Iris pigment epithelial cell (primary cell): ENCODE data around the gene TTL.
"Not testable (repeated sequence)": the region's sequence is repeated elsewhere in the genome, so short reads cannot be mapped to it uniquely, and the experiment has no call there.

Source experiments
- DNase-seq: peaks from one replicate; pipeline ENCODE4 v3.0.0-alpha.2; 2011; ENCODE audit warnings: low read depth

TTL gene

GRCh38 chr2:112474844-112475486, 7.0 kb upstream of the TTL start:
- peak; percentile 27 for DNase-seq

GRCh38 chr2:112476434-112476833, 5.5 kb upstream of the TTL start:
- no peak for DNase-seq

GRCh38 chr2:112480530-112481049, 1.4 kb upstream of the TTL start:
- DNase-seq = no peak

GRCh38 chr2:112481050-112481527, 867 bp upstream of the TTL start:
- peak; percentile 89 for DNase-seq

GRCh38 chr2:112482309-112483041, 519 bp downstream of the TTL start:
- peak; percentile 58 for DNase-seq

GRCh38 chr2:112483042-112483473, 1.1 kb downstream of the TTL start:
- DNase-seq = peak; percentile 76

GRCh38 chr2:112483831-112484230, 1.9 kb downstream of the TTL start:
- DNase-seq = no peak

GRCh38 chr2:112485849-112486248, 3.9 kb downstream of the TTL start:
- DNase-seq = no peak

GRCh38 chr2:112486895-112487294, 4.9 kb downstream of the TTL start:
- no peak for DNase-seq

GRCh38 chr2:112487444-112487961, 5.5 kb downstream of the TTL start:
- no peak for DNase-seq

GRCh38 chr2:112488201-112488600, 6.2 kb downstream of the TTL start:
- DNase-seq = no peak

- DNase-seq = no peak
Observed at GRCh38 chr2:112491946-112492345, 10.0 kb downstream of the TTL start.

- DNase-seq = peak; percentile 36
Observed at GRCh38 chr2:112493048-112493447, 11.1 kb downstream of the TTL start.

- peak; percentile 74 for DNase-seq
Observed at GRCh38 chr2:112493858-112494648, 12.1 kb downstream of the TTL start.

- DNase-seq = no peak
Observed at GRCh38 chr2:112494828-112495227, 12.9 kb downstream of the TTL start.

GRCh38 chr2:112495878-112496277, 13.9 kb downstream of the TTL start:
- not testable (repeated sequence) for DNase-seq

- peak; percentile 43 for DNase-seq
Observed at GRCh38 chr2:112500850-112501484, 19.0 kb downstream of the TTL start.

- not testable (repeated sequence) for DNase-seq
Observed at GRCh38 chr2:112509239-112509998, 27.5 kb downstream of the TTL start.

GRCh38 chr2:112516801-112517200, 34.8 kb downstream of the TTL start:
- no peak for DNase-seq

GRCh38 chr2:112518807-112519206, 36.9 kb downstream of the TTL start:
- DNase-seq = no peak

- peak; percentile 7 for DNase-seq
Observed at GRCh38 chr2:112519506-112519905, 37.5 kb downstream of the TTL start.
